ENCODE measurements around the gene AGPAT4. TPM values are rescaled to one million over a fixed set of nuclear protein-coding genes. Genes with fewer than 3 reads are reported as not detected.

Gene AGPAT4
- total and polyA plus RNA-seq, 2 of the 4 experiments (the other 2 are of a cell fraction), result 3.6 to 3.8 TPM

GRCh38 chr6:161134550-161135298 is 139.1 kb downstream of the AGPAT4 start:
- CTCF ChIA-PET, result no interaction called here
- H3K36me3 ChIP-seq (ENCODE audit: control insufficient read depth, insufficient read depth, low read length), result peaks cover 24% of the 10 kb centered on the region
- H2BK120ac ChIP-seq (ENCODE audit: low read depth, low read length), result no peak overlapping the region
- no peak overlapping the region for H2BK15ac ChIP-seq (ENCODE audit: low read depth, low read length)
- no peaks in the 10 kb centered on the region for H3K27me3 ChIP-seq (ENCODE audit: control insufficient read depth, insufficient read depth, low read length)
- no peak for ATAC-seq (ENCODE audit: low read depth)
- in situ Hi-C loops (cut with MboI; ENCODE audit: low sequenced_read_pairs) (no loop called here), intact Hi-C loops (cut with micrococcal nuclease) (no loop called here), dilution Hi-C loops (cut with HindIII; ENCODE audit: low sequenced_read_pairs, unreplicated experiment) (no loop called here)
- no peak overlapping the region for H3K4ac ChIP-seq (ENCODE audit: low read depth, low read length)
- H3K4me2 ChIP-seq (ENCODE audit: low read depth, low read length), result no peak overlapping the region
- peaks cover 2% of the 10 kb centered on the region; the same call in 1 of the 2 replicates for H3K9me1 ChIP-seq (ENCODE audit: insufficient read depth, low read length)
- H2BK20ac ChIP-seq (ENCODE audit: low read depth, low read length), result no peak overlapping the region
- H4K5ac ChIP-seq (ENCODE audit: low read depth, low read length), result no peak overlapping the region
- H4K8ac ChIP-seq (ENCODE audit: low read depth in 2 of 2, low read length in 2 of 2), result no peak overlapping the region
- H3K18ac ChIP-seq (ENCODE audit: low read depth, low read length), result no peak overlapping the region
- H2AFZ ChIP-seq (replicated peaks; ENCODE audit: low read length, poor library complexity), result no peak overlapping the region
- no peak overlapping the region for H3K27ac ChIP-seq (ENCODE audit: insufficient read depth, low read length)
- no peak overlapping the region for H4K91ac ChIP-seq (ENCODE audit: insufficient read depth, low read depth, low read length)
- no peak overlapping the region for H3K9ac ChIP-seq (ENCODE audit: low read depth, low read length)
- POLR2A ChIA-PET (ENCODE audit: unreplicated experiment), result no interaction called here
- no TSS peak for BruUV-seq (replicated peaks)
- H2AK9ac ChIP-seq (replicated peaks; ENCODE audit: low read depth, low read length, poor library complexity), result no peak overlapping the region
- H3K23ac ChIP-seq (ENCODE audit: low read depth, low read length), result no peak overlapping the region
- no peaks in the 10 kb centered on the region; a peak in 1 of 4 replicates for H3K79me1 ChIP-seq (ENCODE audit: low read depth in 1 of 2, low read length in 2 of 2)
- H3K4me3 ChIP-seq (ENCODE audit: insufficient read depth, low read depth, low read length), result no peak overlapping the region
- TF ChIP-seq NFE2L2 (IDR thresholded peaks at IDR 0.05; ENCODE audit: low read depth, low read length), result no peak
- TF ChIP-seq CEBPB (IDR thresholded peaks at IDR 0.05; ENCODE audit: low read depth, low read length), result no peak
- no peak for TF ChIP-seq ELK1 (IDR thresholded peaks at IDR 0.05; ENCODE audit: borderline replicate concordance, low read depth, low read length)
- no peak for TF ChIP-seq POLR2A (IDR thresholded peaks at IDR 0.05; ENCODE audit: low read depth, low read length)
- TF ChIP-seq RFX5 (IDR thresholded peaks at IDR 0.05; ENCODE audit: low read depth, low read length), result no peak
- TF ChIP-seq BHLHE40 (IDR thresholded peaks at IDR 0.05; ENCODE audit: low read depth, low read length), result no peak
- no peak for TF ChIP-seq CTCF (conservative IDR thresholded peaks at IDR 0.05; ENCODE audit: low read depth, low read length)
- TF ChIP-seq MXI1 (IDR thresholded peaks at IDR 0.05; ENCODE audit: borderline replicate concordance, low read depth, low read length), result no peak
- TF ChIP-seq SMC3 (IDR thresholded peaks at IDR 0.05; ENCODE audit: low read depth, low read length), result no peak
- no peak for TF ChIP-seq RCOR1 (IDR thresholded peaks at IDR 0.05; ENCODE audit: insufficient replicate concordance, low read length)
- no peak for TF ChIP-seq USF2 (IDR thresholded peaks at IDR 0.05; ENCODE audit: low read depth, low read length)
- TF ChIP-seq FOS (IDR thresholded peaks at IDR 0.05; ENCODE audit: low read depth, low read length), result no peak
- no peak for DNase-seq
- no peaks in the 10 kb centered on the region for H3K9me3 ChIP-seq (ENCODE audit: control insufficient read depth, insufficient read depth, low read length)
- no peaks in the 10 kb centered on the region for H3K4me1 ChIP-seq (ENCODE audit: control insufficient read depth, insufficient read depth, low read length)
- no peak overlapping the region for H2AK5ac ChIP-seq (ENCODE audit: low read depth, low read length)
- 98% methylated on average over 9 of the region's 17 CpGs; no CpG with 5 or more reads in 1 of the 2 experiments for WGBS, 2 experiments (ENCODE audit: extremely low coverage in 2 of 2, insufficient read length in 1 of 2)
- H2BK5ac ChIP-seq (ENCODE audit: low read depth, low read length, poor library complexity, severe bottlenecking), result no peak overlapping the region
- no peak overlapping the region for H3K56ac ChIP-seq (ENCODE audit: extremely low read depth, insufficient read depth, low read length)
- H4K20me1 ChIP-seq (ENCODE audit: insufficient read depth, low read length), result no peaks in the 10 kb centered on the region; the same call in 1 of the 2 replicates
- no peak overlapping the region for H3K14ac ChIP-seq (replicated peaks; ENCODE audit: low read depth, low read length)
